ENCODE data around the gene FASTK.

Gene FASTK

GRCh38 chr7:151123158-151123821 lies 42.7 kb upstream of the FASTK start:
- Mint-ChIP-seq H3K36me3 (no peaks in the 10 kb centered on the region), H3K27ac (peak overlapping the region; percentile 62), H3K4me1 (peaks cover 3% of the 10 kb centered on the region), H3K27me3 (peaks cover 12% of the 10 kb centered on the region), H3K9me3 (no peaks in the 10 kb centered on the region), H3K4me3 (no peak overlapping the region)
- CTCF ChIA-PET = interaction anchor here (0.6 to 2.8 kb wide), 25 partner anchors 8 to 248 kb away, joined by 3 to 24 read pairs (median 4); no protein-coding TSS in a partner anchor
- no peak for DNase-seq

GRCh38 chr7:151122796-151123157 lies 42.2 kb upstream of the FASTK start:
- no peak overlapping the region for H3K4me3 Mint-ChIP-seq
- H3K27ac Mint-ChIP-seq = no peak overlapping the region
- CTCF ChIA-PET = interaction anchor here (1.8 to 2.5 kb wide), 3 partner anchors 47 to 230 kb away, joined by 6 to 24 read pairs (median 19); no protein-coding TSS in a partner anchor
- H3K4me1 Mint-ChIP-seq = peaks cover 7% of the 10 kb centered on the region
- no peaks in the 10 kb centered on the region for H3K36me3 Mint-ChIP-seq
- H3K27me3 Mint-ChIP-seq = peaks cover 12% of the 10 kb centered on the region
- DNase-seq = no peak
- no peaks in the 10 kb centered on the region for H3K9me3 Mint-ChIP-seq

GRCh38 chr7:151122276-151122675 lies 41.7 kb upstream of the FASTK start:
- Mint-ChIP-seq H3K4me3 (no peak overlapping the region), H3K36me3 (no peaks in the 10 kb centered on the region), H3K27ac (no peak overlapping the region)

GRCh38 chr7:151121380-151122170 lies 41.0 kb upstream of the FASTK start:
- Mint-ChIP-seq H3K27ac (no peak overlapping the region), H3K9me3 (no peaks in the 10 kb centered on the region), H3K4me3 (no peak overlapping the region), H3K4me1 (peaks cover 16% of the 10 kb centered on the region), H3K27me3 (peaks cover 22% of the 10 kb centered on the region), H3K36me3 (no peaks in the 10 kb centered on the region)
- no peak for DNase-seq
- CTCF ChIA-PET = no interaction called here

More at GRCh38 chr7:151122276-151122675, 41.7 kb upstream of the FASTK start:
- CTCF ChIA-PET = no interaction called here
- peaks cover 12% of the 10 kb centered on the region for H3K4me1 Mint-ChIP-seq
- no peak for DNase-seq
- H3K9me3 Mint-ChIP-seq = no peaks in the 10 kb centered on the region
- peaks cover 15% of the 10 kb centered on the region for H3K27me3 Mint-ChIP-seq

- CTCF ChIA-PET = interaction anchor here (0.7 kb wide), 1 partner anchor 10 kb away, joined by 4 read pairs; no protein-coding TSS in a partner anchor
- DNase-seq = no peak
- Mint-ChIP-seq H3K27me3 (peaks cover 29% of the 10 kb centered on the region), H3K9me3 (no peaks in the 10 kb centered on the region), H3K27ac (no peak overlapping the region), H3K36me3 (no peaks in the 10 kb centered on the region), H3K4me1 (peaks cover 18% of the 10 kb centered on the region), H3K4me3 (no peak overlapping the region)
Measured at GRCh38 chr7:151120896-151121295, 40.3 kb upstream of the FASTK start.

- CTCF ChIA-PET = interaction anchor here (1.7 kb wide), 1 partner anchor 10 kb away, joined by 5 read pairs; no protein-coding TSS in a partner anchor
- peaks cover 21% of the 10 kb centered on the region for H3K4me1 Mint-ChIP-seq
Measured at GRCh38 chr7:151119902-151120301, 39.3 kb upstream of the FASTK start.

GRCh38 chr7:151119055-151119415 lies 38.4 kb upstream of the FASTK start:
- H3K36me3 Mint-ChIP-seq = no peaks in the 10 kb centered on the region
- CTCF ChIA-PET = interaction anchor here (1.7 kb wide), 1 partner anchor 9 kb away, joined by 5 read pairs; no protein-coding TSS in a partner anchor
- peak overlapping the region; percentile 58 for H3K27ac Mint-ChIP-seq
- peaks cover 21% of the 10 kb centered on the region for H3K4me1 Mint-ChIP-seq
- H3K27me3 Mint-ChIP-seq = peaks cover 31% of the 10 kb centered on the region
- H3K9me3 Mint-ChIP-seq = no peaks in the 10 kb centered on the region
- no peak for DNase-seq
- no peak overlapping the region for H3K4me3 Mint-ChIP-seq

More at GRCh38 chr7:151119902-151120301, 39.3 kb upstream of the FASTK start:
- H3K36me3 Mint-ChIP-seq = no peaks in the 10 kb centered on the region
- DNase-seq = no peak
- no peak overlapping the region for H3K4me3 Mint-ChIP-seq
- no peaks in the 10 kb centered on the region for H3K9me3 Mint-ChIP-seq
- no peak overlapping the region for H3K27ac Mint-ChIP-seq
- peaks cover 28% of the 10 kb centered on the region for H3K27me3 Mint-ChIP-seq

- Mint-ChIP-seq H3K27me3 (peaks cover 36% of the 10 kb centered on the region), H3K27ac (peak overlapping the region; percentile 81), H3K9me3 (no peaks in the 10 kb centered on the region), H3K4me1 (peaks cover 21% of the 10 kb centered on the region), H3K36me3 (no peaks in the 10 kb centered on the region), H3K4me3 (no peak overlapping the region)
- no peak for DNase-seq
- CTCF ChIA-PET = interaction anchor here (1.4 to 1.7 kb wide), 2 partner anchors 8 to 48 kb away, joined by 3 to 5 read pairs; no protein-coding TSS in a partner anchor
Measured at GRCh38 chr7:151118108-151119054, 37.8 kb upstream of the FASTK start.

GRCh38 chr7:151117565-151117964 lies 37.0 kb upstream of the FASTK start:
- peak; percentile 58 for DNase-seq
- H3K27ac Mint-ChIP-seq = peak overlapping the region; percentile 81

GRCh38 chr7:151116603-151117440 lies 36.2 kb upstream of the FASTK start:
- H3K27me3 Mint-ChIP-seq = peaks cover 51% of the 10 kb centered on the region
- H3K4me1 Mint-ChIP-seq = peaks cover 21% of the 10 kb centered on the region
- DNase-seq = no peak
- H3K4me3 Mint-ChIP-seq = peak overlapping the region; percentile 70
- CTCF ChIA-PET = interaction anchor here (1.0 to 1.4 kb wide), 2 partner anchors 50 to 99 kb away, joined by 3 read pairs; no protein-coding TSS in a partner anchor
- H3K36me3 Mint-ChIP-seq = no peaks in the 10 kb centered on the region
- peak overlapping the region; percentile 81 for H3K27ac Mint-ChIP-seq
- no peaks in the 10 kb centered on the region for H3K9me3 Mint-ChIP-seq

More at GRCh38 chr7:151117565-151117964, 37.0 kb upstream of the FASTK start:
- Mint-ChIP-seq H3K4me1 (peaks cover 21% of the 10 kb centered on the region), H3K36me3 (no peaks in the 10 kb centered on the region), H3K27me3 (peaks cover 44% of the 10 kb centered on the region), H3K4me3 (peak overlapping the region; percentile 70), H3K9me3 (no peaks in the 10 kb centered on the region)
- CTCF ChIA-PET = interaction anchor here (1.0 to 1.4 kb wide), 2 partner anchors 49 to 99 kb away, joined by 3 read pairs; no protein-coding TSS in a partner anchor

GRCh38 chr7:151115836-151116418 lies 35.3 kb upstream of the FASTK start:
- H3K27ac Mint-ChIP-seq = peak overlapping the region; percentile 49
- peaks cover 60% of the 10 kb centered on the region for H3K27me3 Mint-ChIP-seq
- no peak for DNase-seq
- peak overlapping the region; percentile 66 for H3K4me3 Mint-ChIP-seq
- H3K4me1 Mint-ChIP-seq = peaks cover 24% of the 10 kb centered on the region
- H3K9me3 Mint-ChIP-seq = no peaks in the 10 kb centered on the region
- no peaks in the 10 kb centered on the region for H3K36me3 Mint-ChIP-seq
- CTCF ChIA-PET = interaction anchor here (0.8 to 1.0 kb wide), 2 partner anchors 8 to 23 kb away, joined by 3 read pairs; no protein-coding TSS in a partner anchor

- Mint-ChIP-seq H3K36me3 (no peaks in the 10 kb centered on the region), H3K4me3 (peak overlapping the region; percentile 66), H3K4me1 (peaks cover 24% of the 10 kb centered on the region), H3K9me3 (no peaks in the 10 kb centered on the region), H3K27me3 (peaks cover 65% of the 10 kb centered on the region), H3K27ac (no peak overlapping the region)
- peak; percentile 39 for DNase-seq
- CTCF ChIA-PET = interaction anchor here (0.8 to 2.4 kb wide), 3 partner anchors 9 to 22 kb away, joined by 3 to 8 read pairs (median 3); no protein-coding TSS in a partner anchor
Measured at GRCh38 chr7:151115121-151115835, 34.7 kb upstream of the FASTK start.

Measured in activated naive CD4-positive, alpha-beta T cell treated with anti-CD3 and anti-CD28 coated beads, Interleukin-2, amount 10 ng/mL, durations not matched to agents 7 days and 5 days (primary cell).